ENCODE data around the gene RYK.

RYK gene

DNA sequence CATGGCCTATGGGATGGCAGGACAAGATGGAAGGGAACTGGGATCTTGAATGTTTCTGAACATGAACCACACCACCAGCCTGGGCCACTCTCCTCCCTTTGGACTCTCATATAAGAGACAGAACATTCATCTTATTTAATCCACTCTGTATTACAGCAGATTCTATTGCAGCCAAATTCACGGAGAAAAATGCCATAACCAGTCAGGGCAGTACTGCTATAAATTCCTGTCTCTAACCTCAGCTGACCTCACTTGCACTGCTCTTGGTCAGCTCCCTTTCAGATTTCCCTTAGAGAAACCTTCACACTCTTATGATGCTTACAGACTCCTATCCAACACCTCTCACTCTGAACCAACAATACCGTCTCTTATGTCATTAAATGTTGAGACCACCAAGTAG, 101.4 kb downstream of the RYK start:
- H3K4me3 ChIP-seq (ENCODE audit: low read length in 2 of 2), result no peak overlapping the region
- no peak overlapping the region for H3K18ac ChIP-seq (ENCODE audit: low read length)
- H3K9me3 ChIP-seq (replicated peaks in 1 of 2; ENCODE audit: control insufficient read depth in 2 of 2, insufficient read depth in 1 of 2, low read depth in 1 of 2, low read length in 2 of 2), result no peaks in the 10 kb centered on the region
- no peak overlapping the region for H3K4me2 ChIP-seq (ENCODE audit: insufficient read depth, low read length, poor library complexity, severe bottlenecking)
- H3K36me3 ChIP-seq (replicated peaks in 1 of 2; ENCODE audit: control insufficient read depth in 2 of 2, insufficient read depth in 2 of 2, low read length in 2 of 2), result peaks cover 4 to 36% of the 10 kb centered on the region in 2 donors
- H2BK12ac ChIP-seq (ENCODE audit: low read length), result no peak overlapping the region
- no peak overlapping the region for H4K91ac ChIP-seq (ENCODE audit: low read depth, low read length, poor library complexity)
- H2BK15ac ChIP-seq (ENCODE audit: low read length), result no peak overlapping the region
- peaks cover 0 to 4% of the 10 kb centered on the region in 2 donors for H3K4me1 ChIP-seq (ENCODE audit: control insufficient read depth in 2 of 2, insufficient read depth in 1 of 2, low read depth in 1 of 2, low read length in 2 of 2)
- no peaks in the 10 kb centered on the region for H3K27me3 ChIP-seq (ENCODE audit: control insufficient read depth in 3 of 3, insufficient read depth in 3 of 3, low read depth in 1 of 3, low read length in 3 of 3)
- H3K9ac ChIP-seq (ENCODE audit: low read depth, low read length, poor library complexity), result no peak overlapping the region
- WGBS, 2 donors (ENCODE audit: extremely low coverage in 2 of 2, insufficient read length in 2 of 2, insufficient replicate concordance in 1 of 2), result no CpG with 5 or more reads among the region's 2 CpGs
- H2BK120ac ChIP-seq (ENCODE audit: low read depth, low read length), result no peak overlapping the region
- H3K14ac ChIP-seq (ENCODE audit: low read length), result no peak overlapping the region
- H2AK5ac ChIP-seq (ENCODE audit: low read depth, low read length), result no peak overlapping the region
- no peak for DNase-seq (ENCODE audit: low spot score)
- H2AFZ ChIP-seq (ENCODE audit: low read length), result no peak overlapping the region
- no peak overlapping the region for H3K23ac ChIP-seq (ENCODE audit: low read depth, low read length, poor library complexity)
- no peak overlapping the region for H2BK5ac ChIP-seq (ENCODE audit: low read length)
- H3K79me1 ChIP-seq (ENCODE audit: low read depth, low read length), result no peaks in the 10 kb centered on the region
- no peak overlapping the region for H4K8ac ChIP-seq (ENCODE audit: low read depth, low read length)
- H3K27ac ChIP-seq (replicated peaks; ENCODE audit: low read length), result no peak overlapping the region
- no peak overlapping the region for H3K4ac ChIP-seq (ENCODE audit: low read length)

DNA sequence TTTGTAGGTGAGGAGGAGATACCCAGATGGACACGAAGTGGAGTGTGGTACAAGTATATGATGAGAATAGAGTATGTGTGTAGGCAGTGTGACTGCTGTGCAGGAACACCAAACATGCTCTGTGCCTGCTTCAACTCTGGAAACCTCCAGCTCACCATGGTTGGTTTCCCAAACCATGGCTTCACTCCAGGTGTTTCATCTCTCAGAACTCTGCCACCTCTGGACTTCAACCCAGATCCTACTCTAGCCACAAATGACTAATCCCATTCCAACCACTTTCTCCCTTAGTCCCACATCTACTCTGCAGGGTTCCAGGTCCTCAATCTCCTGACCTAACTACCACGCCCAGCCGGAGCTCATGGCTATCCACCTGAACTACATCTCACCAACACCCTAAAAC, 102.1 kb downstream of the RYK start:
- Histone ChIP-seq H3K9me3 (replicated peaks in 1 of 2; ENCODE audit: control insufficient read depth in 2 of 2, insufficient read depth in 1 of 2, low read depth in 1 of 2, low read length in 2 of 2) (no peaks in the 10 kb centered on the region), H2BK120ac (ENCODE audit: low read depth, low read length) (no peak overlapping the region), H2BK12ac (ENCODE audit: low read length) (no peak overlapping the region), H4K91ac (ENCODE audit: low read depth, low read length, poor library complexity) (no peak overlapping the region), H3K27me3 (ENCODE audit: control insufficient read depth in 3 of 3, insufficient read depth in 3 of 3, low read depth in 1 of 3, low read length in 3 of 3) (no peaks in the 10 kb centered on the region), H3K4me3 (ENCODE audit: low read length in 2 of 2) (no peak overlapping the region), H3K4me1 (ENCODE audit: control insufficient read depth in 2 of 2, insufficient read depth in 1 of 2, low read depth in 1 of 2, low read length in 2 of 2) (peaks cover 0 to 4% of the 10 kb centered on the region in 2 donors), H3K27ac (replicated peaks; ENCODE audit: low read length) (no peak overlapping the region), H3K18ac (ENCODE audit: low read length) (no peak overlapping the region), H2AK5ac (ENCODE audit: low read depth, low read length) (no peak overlapping the region), H3K4me2 (ENCODE audit: insufficient read depth, low read length, poor library complexity, severe bottlenecking) (no peak overlapping the region), H2AFZ (ENCODE audit: low read length) (no peak overlapping the region), H3K36me3 (replicated peaks in 1 of 2; ENCODE audit: control insufficient read depth in 2 of 2, insufficient read depth in 2 of 2, low read length in 2 of 2) (peaks cover 3 to 29% of the 10 kb centered on the region in 2 donors), H3K23ac (ENCODE audit: low read depth, low read length, poor library complexity) (no peak overlapping the region), H3K14ac (ENCODE audit: low read length) (no peak overlapping the region), H2BK5ac (ENCODE audit: low read length) (no peak overlapping the region), H2BK15ac (ENCODE audit: low read length) (no peak overlapping the region), H3K79me1 (ENCODE audit: low read depth, low read length) (no peaks in the 10 kb centered on the region), H3K9ac (ENCODE audit: low read depth, low read length, poor library complexity) (no peak overlapping the region), H3K4ac (ENCODE audit: low read length) (no peak overlapping the region), H4K8ac (ENCODE audit: low read depth, low read length) (no peak overlapping the region)
- DNase-seq (ENCODE audit: low spot score), result no peak
- no CpG with 5 or more reads among the region's 3 CpGs for WGBS, 2 donors (ENCODE audit: extremely low coverage in 2 of 2, insufficient read length in 2 of 2, insufficient replicate concordance in 1 of 2)

DNA sequence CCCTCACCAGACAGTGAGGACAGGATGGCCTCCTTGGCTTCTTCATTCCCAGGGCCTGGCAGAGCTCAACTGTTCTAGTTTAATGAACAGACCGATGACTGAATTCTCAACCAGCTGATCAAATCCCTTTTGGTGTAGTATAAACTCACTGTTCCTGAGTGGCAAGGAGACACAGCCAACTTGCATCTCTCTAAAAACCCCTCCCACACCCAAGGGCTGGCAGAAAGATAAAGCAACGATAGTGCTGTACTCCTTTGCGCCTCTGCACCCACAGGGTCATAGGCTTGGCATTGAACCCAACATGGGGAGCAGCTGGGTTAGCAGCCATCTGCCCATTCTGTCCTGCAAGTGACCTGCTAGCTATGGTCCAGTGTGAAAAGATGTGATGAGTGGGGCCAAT, 103.2 kb downstream of the RYK start:
- no peak overlapping the region for H3K23ac ChIP-seq (ENCODE audit: low read depth, low read length, poor library complexity)
- DNase-seq (ENCODE audit: low spot score), result no peak

DNA sequence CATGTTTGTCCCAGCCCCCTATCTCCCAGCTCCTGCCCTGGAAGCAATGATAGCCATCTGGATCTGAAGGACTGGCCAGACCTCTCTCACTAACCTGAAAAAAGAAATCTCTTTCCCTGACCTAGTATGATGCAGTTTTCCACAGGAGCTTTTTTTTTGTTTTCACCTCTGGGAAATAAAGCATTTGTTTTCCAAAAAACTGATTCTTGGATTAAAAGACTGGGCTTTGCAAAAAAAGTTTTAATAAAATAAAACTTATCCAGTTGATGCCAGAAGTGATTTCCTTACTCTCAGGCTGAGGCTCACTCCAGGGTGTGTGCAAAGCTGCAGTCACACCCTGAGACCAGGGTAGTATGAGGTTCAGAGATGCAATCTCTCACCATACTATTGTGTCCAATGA, 104.0 kb downstream of the RYK start:
- peaks cover 0 to 4% of the 10 kb centered on the region in 2 donors for H3K4me1 ChIP-seq (ENCODE audit: control insufficient read depth in 2 of 2, insufficient read depth in 1 of 2, low read depth in 1 of 2, low read length in 2 of 2)
- no peak overlapping the region for H4K91ac ChIP-seq (ENCODE audit: low read depth, low read length, poor library complexity)
- H3K27me3 ChIP-seq (ENCODE audit: control insufficient read depth in 3 of 3, insufficient read depth in 3 of 3, low read depth in 1 of 3, low read length in 3 of 3), result no peaks in the 10 kb centered on the region
- no peak overlapping the region for H3K18ac ChIP-seq (ENCODE audit: low read length)
- peaks cover 3 to 10% of the 10 kb centered on the region in 2 donors for H3K36me3 ChIP-seq (replicated peaks in 1 of 2; ENCODE audit: control insufficient read depth in 2 of 2, insufficient read depth in 2 of 2, low read length in 2 of 2)
- H2BK12ac ChIP-seq (ENCODE audit: low read length), result no peak overlapping the region
- no peak overlapping the region for H3K4me3 ChIP-seq (ENCODE audit: low read length in 2 of 2)
- H4K8ac ChIP-seq (ENCODE audit: low read depth, low read length), result no peak overlapping the region
- no peak overlapping the region for H3K4ac ChIP-seq (ENCODE audit: low read length)
- H2AK5ac ChIP-seq (ENCODE audit: low read depth, low read length), result no peak overlapping the region
- no peak overlapping the region for H3K9ac ChIP-seq (ENCODE audit: low read depth, low read length, poor library complexity)
- H3K27ac ChIP-seq (replicated peaks; ENCODE audit: low read length), result no peak overlapping the region
- no peak overlapping the region for H2BK5ac ChIP-seq (ENCODE audit: low read length)
- H2AFZ ChIP-seq (ENCODE audit: low read length), result no peak overlapping the region
- no peaks in the 10 kb centered on the region for H3K79me1 ChIP-seq (ENCODE audit: low read depth, low read length)
- H3K14ac ChIP-seq (ENCODE audit: low read length), result no peak overlapping the region
- H2BK120ac ChIP-seq (ENCODE audit: low read depth, low read length), result no peak overlapping the region
- no peak overlapping the region for H3K23ac ChIP-seq (ENCODE audit: low read depth, low read length, poor library complexity)
- no peak overlapping the region for H3K4me2 ChIP-seq (ENCODE audit: insufficient read depth, low read length, poor library complexity, severe bottlenecking)
- no peaks in the 10 kb centered on the region for H3K9me3 ChIP-seq (replicated peaks in 1 of 2; ENCODE audit: control insufficient read depth in 2 of 2, insufficient read depth in 1 of 2, low read depth in 1 of 2, low read length in 2 of 2)
- no peak for DNase-seq (ENCODE audit: low spot score)
- H2BK15ac ChIP-seq (ENCODE audit: low read length), result no peak overlapping the region

More for the DNA sequence above, 103.2 kb downstream of the RYK start:
- no peaks in the 10 kb centered on the region for H3K79me1 ChIP-seq (ENCODE audit: low read depth, low read length)
- H3K18ac ChIP-seq (ENCODE audit: low read length), result no peak overlapping the region
- peaks cover 0 to 4% of the 10 kb centered on the region in 2 donors for H3K4me1 ChIP-seq (ENCODE audit: control insufficient read depth in 2 of 2, insufficient read depth in 1 of 2, low read depth in 1 of 2, low read length in 2 of 2)
- no CpG with 5 or more reads among the region's 3 CpGs for whole genome bisulfite sequencing, 2 donors (ENCODE audit: extremely low coverage in 2 of 2, insufficient read length in 2 of 2, insufficient replicate concordance in 1 of 2)
- no peak overlapping the region for H2AK5ac ChIP-seq (ENCODE audit: low read depth, low read length)
- H3K27ac ChIP-seq (replicated peaks; ENCODE audit: low read length), result no peak overlapping the region
- H3K9me3 ChIP-seq (replicated peaks in 1 of 2; ENCODE audit: control insufficient read depth in 2 of 2, insufficient read depth in 1 of 2, low read depth in 1 of 2, low read length in 2 of 2), result no peaks in the 10 kb centered on the region
- no peak overlapping the region for H4K91ac ChIP-seq (ENCODE audit: low read depth, low read length, poor library complexity)
- H4K8ac ChIP-seq (ENCODE audit: low read depth, low read length), result no peak overlapping the region
- H3K27me3 ChIP-seq (ENCODE audit: control insufficient read depth in 3 of 3, insufficient read depth in 3 of 3, low read depth in 1 of 3, low read length in 3 of 3), result no peaks in the 10 kb centered on the region
- no peak overlapping the region for H3K4me3 ChIP-seq (ENCODE audit: low read length in 2 of 2)
- H2BK5ac ChIP-seq (ENCODE audit: low read length), result no peak overlapping the region
- H2BK12ac ChIP-seq (ENCODE audit: low read length), result no peak overlapping the region
- no peak overlapping the region for H3K4me2 ChIP-seq (ENCODE audit: insufficient read depth, low read length, poor library complexity, severe bottlenecking)
- H3K14ac ChIP-seq (ENCODE audit: low read length), result no peak overlapping the region
- no peak overlapping the region for H2BK15ac ChIP-seq (ENCODE audit: low read length)
- H2AFZ ChIP-seq (ENCODE audit: low read length), result no peak overlapping the region
- H2BK120ac ChIP-seq (ENCODE audit: low read depth, low read length), result no peak overlapping the region
- no peak overlapping the region for H3K4ac ChIP-seq (ENCODE audit: low read length)
- peaks cover 3 to 17% of the 10 kb centered on the region in 2 donors for H3K36me3 ChIP-seq (replicated peaks in 1 of 2; ENCODE audit: control insufficient read depth in 2 of 2, insufficient read depth in 2 of 2, low read length in 2 of 2)
- H3K9ac ChIP-seq (ENCODE audit: low read depth, low read length, poor library complexity), result no peak overlapping the region

Measured in neuronal stem cell (in vitro differentiated cells).